Measurements from ENCODE around the gene PDE10A.

DNA sequence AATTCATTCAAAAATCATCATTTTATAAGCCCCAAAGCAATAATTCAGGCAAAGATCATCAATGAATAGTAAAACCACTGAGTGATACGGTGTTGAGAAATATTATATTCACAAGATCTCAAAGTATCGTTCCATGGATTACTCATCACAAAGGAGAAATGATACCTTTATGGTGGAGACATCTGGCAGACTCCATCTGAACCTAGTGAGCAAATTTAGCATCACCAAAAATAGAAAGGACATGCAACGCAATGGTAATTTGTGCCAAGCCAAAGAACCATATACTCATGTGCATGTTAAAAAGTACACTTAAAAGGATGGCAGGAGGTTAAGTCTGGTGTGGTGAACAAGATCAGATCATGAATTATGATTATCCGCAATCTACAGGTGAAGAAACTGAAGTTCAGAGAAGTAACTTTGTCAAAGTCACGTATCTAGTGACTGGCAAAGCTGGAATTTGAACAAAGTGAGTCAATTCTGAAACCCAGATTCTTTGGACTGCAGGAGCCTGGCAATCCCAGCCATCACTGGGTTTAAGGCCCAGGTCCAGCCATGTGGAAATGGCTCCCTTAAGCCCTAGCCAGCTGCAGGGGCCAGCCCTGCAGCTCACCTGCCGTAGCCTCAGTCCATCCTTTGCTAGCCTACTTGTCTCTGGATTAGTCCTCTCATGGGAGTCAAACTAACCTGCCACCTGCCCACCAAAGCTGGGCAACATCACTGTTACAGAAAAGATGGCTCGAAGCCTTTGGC, 68.3 kb downstream of the PDE10A start:
- no peak for TF ChIP-seq POLR2AphosphoS5 (IDR thresholded peaks at IDR 0.05; ENCODE audit: borderline replicate concordance, low read depth, low read length)
- no peak for TF ChIP-seq EZH2 (IDR thresholded peaks at IDR 0.05)
- no peak for TF ChIP-seq FOXP2 (optimal IDR thresholded peaks at IDR 0.05; ENCODE audit: control extremely low read depth, extremely low read length, insufficient read depth)

All from SK-N-MC (cell line).